Activated CD8-positive, alpha-beta T cell treated with anti-CD3 and anti-CD28 coated beads for 36 hours (primary cell): Measurements from ENCODE around the gene MMEL1. TPM values are rescaled to one million over a fixed set of nuclear protein-coding genes. Genes with fewer than 3 reads are reported as not detected.
A peak's percentile ranks its signal among the peaks of the same experiment; 100 is the strongest.

Source experiments
- ATAC-seq: fragments of 200-7000 bp; cut with Tn5 transposase; one replicate; pipeline ENCODE4 v1.10.0; 2021; ENCODE audit warnings: mild to moderate bottlenecking, moderate library complexity
- CTCF ChIA-PET: fragments of 350-600 bp; sonication (Branson Sonifier 250); formaldehyde crosslinking; loops from one replicate; lab custom pipeline; 2021; ENCODE audit warnings: antibody characterized with exemption; lab: Charles Lee
- POLR2A ChIA-PET: fragments of 350-600 bp; sonication (Branson Sonifier 250); formaldehyde crosslinking; loops from one replicate; lab custom pipeline; 2021; ENCODE audit warnings: antibody characterized with exemption; lab: Charles Lee
- DNase-seq: peaks from one replicate; pipeline ENCODE4 v3.0.0-alpha.2; 2020
- H3K27ac Mint-ChIP-seq: one replicate; pipeline ENCODE4 v1.8.0; 2021; ENCODE audit warnings: mild to moderate bottlenecking, mixed read lengths
- H3K27me3 Mint-ChIP-seq: one replicate; pipeline ENCODE4 v1.8.0; 2021; ENCODE audit warnings: mixed read lengths
- H3K36me3 Mint-ChIP-seq: one replicate; pipeline ENCODE4 v1.8.0; 2021; ENCODE audit warnings: low read depth, mixed read lengths
- H3K4me1 Mint-ChIP-seq: one replicate; pipeline ENCODE4 v1.8.0; 2021; ENCODE audit warnings: low read depth, mixed read lengths
- H3K4me3 Mint-ChIP-seq: one replicate; pipeline ENCODE4 v1.8.0; 2021; ENCODE audit warnings: mild to moderate bottlenecking, moderate library complexity, mixed read lengths
- H3K9me3 Mint-ChIP-seq: one replicate; pipeline ENCODE4 v1.8.0; 2021; ENCODE audit warnings: mixed read lengths
- intact Hi-C: fragments of 100-400 bp; cut with micrococcal nuclease; formaldehyde crosslinking; loops from one replicate; pipeline ENCODE4 v1.10.0; 2022
- total RNA-seq, 2 experiments: library from RNA; stranded (reverse); gene quantifications; one replicate each; pipeline ENCODE4 v1.2.3, GENCODE V29; 2021
- TF ChIP-seq, protein P1 (sequence below): fragments of 200-600 bp; IDR thresholded peaks from one replicate; pipeline ENCODE4 v1.8.0; 2022; ENCODE audit warnings: antibody characterized with exemption, mild to moderate bottlenecking

MMEL1 gene
- total RNA-seq, 2 experiments from 2014 or later = 1.8 to 3.1 TPM

DNA sequence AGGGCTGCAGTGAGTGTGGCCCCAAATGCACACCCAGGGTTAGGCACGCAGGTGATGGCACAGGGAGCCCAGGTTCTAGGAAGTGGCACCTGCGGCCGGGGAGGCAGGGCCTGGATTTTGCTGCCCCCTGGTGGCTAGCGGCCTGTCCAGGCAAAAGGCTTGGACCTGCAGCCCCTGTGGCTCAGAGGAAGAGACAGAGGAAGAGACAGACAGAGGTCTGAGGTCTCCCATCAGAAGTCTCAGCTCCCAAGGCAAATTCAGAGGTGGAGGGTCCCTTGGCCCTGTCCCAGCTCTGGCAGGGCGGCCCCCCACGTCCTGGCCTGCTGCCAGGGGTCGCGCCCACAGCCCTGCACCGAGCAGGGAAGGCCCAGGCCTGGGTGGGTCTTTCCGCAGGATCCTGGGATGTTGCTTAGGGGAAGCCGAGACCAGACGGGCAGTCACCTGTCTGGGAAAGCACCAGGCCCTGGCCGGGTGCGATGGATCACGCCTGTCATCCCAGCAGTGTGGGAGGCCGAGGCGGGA lies 84.7 kb downstream of the MMEL1 start:
- no peaks in the 10 kb centered on the region for H3K27me3 Mint-ChIP-seq
- TF ChIP-seq, protein P1, sequence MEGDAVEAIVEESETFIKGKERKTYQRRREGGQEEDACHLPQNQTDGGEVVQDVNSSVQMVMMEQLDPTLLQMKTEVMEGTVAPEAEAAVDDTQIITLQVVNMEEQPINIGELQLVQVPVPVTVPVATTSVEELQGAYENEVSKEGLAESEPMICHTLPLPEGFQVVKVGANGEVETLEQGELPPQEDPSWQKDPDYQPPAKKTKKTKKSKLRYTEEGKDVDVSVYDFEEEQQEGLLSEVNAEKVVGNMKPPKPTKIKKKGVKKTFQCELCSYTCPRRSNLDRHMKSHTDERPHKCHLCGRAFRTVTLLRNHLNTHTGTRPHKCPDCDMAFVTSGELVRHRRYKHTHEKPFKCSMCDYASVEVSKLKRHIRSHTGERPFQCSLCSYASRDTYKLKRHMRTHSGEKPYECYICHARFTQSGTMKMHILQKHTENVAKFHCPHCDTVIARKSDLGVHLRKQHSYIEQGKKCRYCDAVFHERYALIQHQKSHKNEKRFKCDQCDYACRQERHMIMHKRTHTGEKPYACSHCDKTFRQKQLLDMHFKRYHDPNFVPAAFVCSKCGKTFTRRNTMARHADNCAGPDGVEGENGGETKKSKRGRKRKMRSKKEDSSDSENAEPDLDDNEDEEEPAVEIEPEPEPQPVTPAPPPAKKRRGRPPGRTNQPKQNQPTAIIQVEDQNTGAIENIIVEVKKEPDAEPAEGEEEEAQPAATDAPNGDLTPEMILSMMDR = peak; percentile 96
- peaks cover 23% of the 10 kb centered on the region for H3K4me1 Mint-ChIP-seq
- CTCF ChIA-PET = interaction anchor here (0.6 to 2.8 kb wide), 14 partner anchors 8 to 353 kb away, joined by 3 to 30 read pairs (median 7); partner anchors contain the start of genes FAAP20, HES5, PANK4 and PEX10
- peak; percentile 91 for DNase-seq
- peak overlapping the region; percentile 83 for H3K4me3 Mint-ChIP-seq
- no peaks in the 10 kb centered on the region for H3K36me3 Mint-ChIP-seq
- peak overlapping the region; percentile 98 for H3K27ac Mint-ChIP-seq
- POLR2A ChIA-PET = interaction anchor here (0.6 to 8.3 kb wide), 12 partner anchors 8 to 319 kb away, joined by 3 to 138 read pairs (median 4); partner anchors contain the start of genes HES5, PANK4, PEX10 and PRXL2B
- intact Hi-C loops = loop anchor here (5.0 kb wide), 2 partner anchors 39 to 136 kb away; partner anchors contain the start of genes PEX10 and PRXL2B
- no peaks in the 10 kb centered on the region for H3K9me3 Mint-ChIP-seq
- ATAC-seq = peak; percentile 19

DNA sequence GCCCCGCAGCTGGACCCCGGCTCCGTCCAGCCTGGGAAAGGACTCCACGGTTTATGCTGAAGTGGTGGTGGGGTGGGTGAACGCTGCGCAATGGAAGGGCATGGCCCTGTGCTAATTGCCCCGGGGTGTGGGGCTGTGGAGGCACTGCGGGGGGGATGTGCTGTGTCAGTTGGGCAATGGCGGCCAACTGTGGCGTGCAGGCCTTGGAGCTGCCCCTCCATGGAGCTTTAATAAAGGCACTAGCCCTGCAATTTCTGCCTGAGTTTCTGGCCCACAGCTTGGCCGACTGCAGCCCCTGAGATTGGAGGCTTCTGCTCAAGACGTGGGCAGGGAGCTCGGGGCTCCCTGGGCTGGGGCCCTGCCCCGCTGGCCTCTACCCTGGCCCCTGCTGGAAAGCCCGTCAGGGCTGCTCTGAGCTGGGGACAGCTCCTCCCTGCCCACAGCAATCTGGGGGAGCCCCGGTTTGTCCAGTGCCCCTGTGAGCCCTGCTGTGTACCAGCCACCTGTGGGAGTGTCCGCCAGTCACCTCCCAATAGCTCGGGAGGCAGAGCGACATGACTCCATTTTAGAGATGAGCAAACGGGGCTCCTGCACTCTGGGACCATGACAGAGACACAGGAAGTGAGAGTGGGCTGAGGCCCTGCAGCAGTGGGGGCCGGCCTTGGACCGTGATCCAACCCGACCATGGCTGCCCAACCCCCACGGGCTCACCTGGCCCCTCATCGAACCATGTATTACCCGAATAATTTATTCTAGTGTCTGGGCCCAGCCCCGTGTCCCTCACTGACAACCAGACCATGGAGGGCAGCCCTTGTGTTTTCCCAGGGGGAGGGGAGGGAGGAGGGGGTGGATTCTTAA lies 85.4 kb downstream of the MMEL1 start:
- peak overlapping the region; percentile 83 for H3K4me3 Mint-ChIP-seq
- H3K27ac Mint-ChIP-seq = peak overlapping the region; percentile 98
- peaks cover 23% of the 10 kb centered on the region for H3K4me1 Mint-ChIP-seq
- H3K27me3 Mint-ChIP-seq = no peaks in the 10 kb centered on the region
- POLR2A ChIA-PET = interaction anchor here (0.7 to 8.3 kb wide), 12 partner anchors 9 to 342 kb away, joined by 3 to 138 read pairs (median 5); partner anchors contain the start of genes HES5, PANK4, PEX10 and PRXL2B
- no peaks in the 10 kb centered on the region for H3K9me3 Mint-ChIP-seq
- peak; percentile 95 for DNase-seq
- H3K36me3 Mint-ChIP-seq = no peaks in the 10 kb centered on the region
- TF ChIP-seq, protein P1 = no peak
- intact Hi-C loops = loop anchor here (5.0 kb wide), 2 partner anchors 40 to 135 kb away; partner anchors contain the start of genes PEX10 and PRXL2B
- CTCF ChIA-PET = interaction anchor here (0.6 to 2.8 kb wide), 14 partner anchors 9 to 311 kb away, joined by 3 to 30 read pairs (median 6); partner anchors contain the start of genes HES5, PANK4 and TNFRSF14
- peak; percentile 50 for ATAC-seq

DNA sequence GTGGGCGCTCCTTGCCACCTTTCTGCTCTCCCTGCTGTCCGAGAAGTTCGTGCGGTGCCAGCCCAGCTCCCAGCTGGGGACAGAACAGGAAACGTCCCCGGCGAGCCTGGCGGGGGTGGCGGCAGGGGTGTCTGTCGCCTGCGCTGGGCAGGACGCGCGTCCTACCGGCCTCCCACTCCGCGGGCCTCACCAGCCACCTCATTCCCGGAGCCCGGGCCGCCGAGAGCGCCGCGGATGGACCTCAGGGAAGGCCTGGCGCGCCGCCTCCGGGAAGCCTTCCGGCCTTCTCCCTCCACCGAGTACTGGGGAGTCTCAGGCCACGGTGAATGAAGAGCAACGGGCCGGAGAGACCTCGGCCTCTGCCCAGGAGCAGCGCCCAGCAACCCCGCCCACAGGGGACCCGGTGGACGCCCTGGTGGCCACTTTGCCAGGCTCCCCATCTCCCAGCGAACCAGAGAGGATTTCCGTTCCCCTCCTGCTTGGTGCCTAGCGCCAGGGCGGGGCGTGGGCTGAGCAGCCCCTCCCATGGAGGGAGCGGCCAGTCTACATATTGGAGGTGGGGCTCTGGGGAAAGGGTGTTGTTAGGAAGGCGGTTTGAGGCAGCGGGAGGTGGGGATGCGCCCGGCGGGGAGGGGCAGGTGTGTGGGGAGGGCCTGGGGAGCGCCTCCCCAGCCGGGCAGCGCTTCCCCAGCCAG lies 86.2 kb downstream of the MMEL1 start:
- TF ChIP-seq, protein P1 = peak; percentile 16
- POLR2A ChIA-PET = interaction anchor here (0.7 to 8.3 kb wide), 12 partner anchors 10 to 341 kb away, joined by 3 to 138 read pairs (median 7); partner anchors contain the start of genes HES5, PANK4, PEX10 and PRXL2B
- peak; percentile 92 for DNase-seq
- Mint-ChIP-seq H3K27ac (peak overlapping the region; percentile 98), H3K36me3 (no peaks in the 10 kb centered on the region), H3K9me3 (no peaks in the 10 kb centered on the region), H3K4me1 (peaks cover 27% of the 10 kb centered on the region), H3K27me3 (no peaks in the 10 kb centered on the region), H3K4me3 (peak overlapping the region; percentile 83)
- ATAC-seq = peak; percentile 57
- intact Hi-C loops = loop anchor here (5.0 kb wide), 2 partner anchors 41 to 134 kb away; partner anchors contain the start of genes PEX10 and PRXL2B
- CTCF ChIA-PET = interaction anchor here (0.6 to 2.5 kb wide), 11 partner anchors 10 to 310 kb away, joined by 3 to 30 read pairs (median 9); partner anchors contain the start of genes HES5, PANK4 and TNFRSF14

DNA sequence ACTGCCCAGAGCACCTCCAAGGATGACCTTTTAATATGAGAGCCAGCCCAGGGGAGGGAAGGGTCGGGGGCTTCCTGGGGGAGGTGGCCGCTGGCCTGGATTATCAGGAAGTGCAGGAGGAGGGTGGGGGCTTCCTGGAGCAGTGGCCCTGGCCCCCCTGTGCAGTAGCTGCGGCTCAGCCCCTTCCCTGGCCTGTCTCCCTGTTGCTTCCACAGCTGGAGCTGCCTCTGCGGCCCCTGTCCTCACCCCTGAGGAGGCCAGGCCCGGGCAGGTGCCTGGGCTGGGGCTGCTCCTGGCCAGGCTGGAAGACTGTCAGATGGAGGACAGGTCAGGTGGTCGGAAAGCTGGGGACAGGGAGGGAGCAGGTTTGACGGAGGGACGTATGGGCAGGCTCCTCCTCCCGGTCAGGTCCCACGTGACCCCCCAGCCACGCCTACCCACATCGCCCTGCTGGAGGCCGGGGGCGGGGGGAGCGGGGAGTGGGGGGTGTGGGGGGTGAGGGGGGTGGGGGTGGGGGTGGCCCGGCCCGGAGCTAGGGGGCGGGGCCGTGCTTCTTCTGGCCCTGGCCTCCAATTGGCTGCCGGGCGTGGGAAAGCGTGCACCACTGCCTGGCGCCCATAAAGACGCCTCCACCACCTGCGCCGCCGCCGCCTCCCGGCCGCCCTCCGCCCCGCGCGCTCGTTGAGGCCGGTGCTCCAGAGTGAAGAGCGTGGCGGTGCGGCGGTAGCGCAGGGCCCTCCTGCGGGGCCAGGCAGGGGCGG lies 86.9 kb downstream of the MMEL1 start:
- ChIA-PET CTCF (interaction anchor here (1.1 to 1.8 kb wide), 3 partner anchors 20 to 114 kb away, joined by 3 to 6 read pairs (median 6); partner anchors contain the start of gene PANK4), POLR2A (interaction anchor here (1.2 to 8.3 kb wide), 6 partner anchors 10 to 133 kb away, joined by 3 to 138 read pairs (median 15); partner anchors contain the start of genes HES5, PANK4, PEX10 and TNFRSF14)
- intact Hi-C loops = loop anchor here (5.0 kb wide), 2 partner anchors 41 to 134 kb away; partner anchors contain the start of genes PEX10 and PRXL2B
- no peaks in the 10 kb centered on the region for H3K36me3 Mint-ChIP-seq
- TF ChIP-seq, protein P1 = no peak
- peaks cover 24% of the 10 kb centered on the region for H3K4me1 Mint-ChIP-seq
- H3K27me3 Mint-ChIP-seq = no peaks in the 10 kb centered on the region
- peak overlapping the region; percentile 98 for H3K27ac Mint-ChIP-seq
- no peaks in the 10 kb centered on the region for H3K9me3 Mint-ChIP-seq
- DNase-seq (peak; percentile 94), ATAC-seq (peak; percentile 47)
- peak overlapping the region; percentile 83 for H3K4me3 Mint-ChIP-seq
